ENCODE results near the gene VAC14. TPM values are rescaled to one million over a fixed set of nuclear protein-coding genes. Genes with fewer than 3 reads are reported as not detected.

Gene VAC14
- total RNA-seq, 4 donors from 2014 or later, result 31.1 to 47.0 (median 37.0) TPM

GRCh38 chr16:70698901-70699300, 102.1 kb downstream of the VAC14 start:
- H3K36me3 ChIP-seq, result peaks cover 0 to 6% (median 0%) of the 10 kb centered on the region in 4 donors
- no peak for DNase-seq (ENCODE audit: extremely low spot score)
- peaks cover 90 to 95% (median 95%) of the 10 kb centered on the region in 4 donors for H3K4me1 ChIP-seq
- no peak for TF ChIP-seq POLR2A (IDR thresholded peaks at IDR 0.05; ENCODE audit: low read depth)
- TF ChIP-seq, protein P1, sequence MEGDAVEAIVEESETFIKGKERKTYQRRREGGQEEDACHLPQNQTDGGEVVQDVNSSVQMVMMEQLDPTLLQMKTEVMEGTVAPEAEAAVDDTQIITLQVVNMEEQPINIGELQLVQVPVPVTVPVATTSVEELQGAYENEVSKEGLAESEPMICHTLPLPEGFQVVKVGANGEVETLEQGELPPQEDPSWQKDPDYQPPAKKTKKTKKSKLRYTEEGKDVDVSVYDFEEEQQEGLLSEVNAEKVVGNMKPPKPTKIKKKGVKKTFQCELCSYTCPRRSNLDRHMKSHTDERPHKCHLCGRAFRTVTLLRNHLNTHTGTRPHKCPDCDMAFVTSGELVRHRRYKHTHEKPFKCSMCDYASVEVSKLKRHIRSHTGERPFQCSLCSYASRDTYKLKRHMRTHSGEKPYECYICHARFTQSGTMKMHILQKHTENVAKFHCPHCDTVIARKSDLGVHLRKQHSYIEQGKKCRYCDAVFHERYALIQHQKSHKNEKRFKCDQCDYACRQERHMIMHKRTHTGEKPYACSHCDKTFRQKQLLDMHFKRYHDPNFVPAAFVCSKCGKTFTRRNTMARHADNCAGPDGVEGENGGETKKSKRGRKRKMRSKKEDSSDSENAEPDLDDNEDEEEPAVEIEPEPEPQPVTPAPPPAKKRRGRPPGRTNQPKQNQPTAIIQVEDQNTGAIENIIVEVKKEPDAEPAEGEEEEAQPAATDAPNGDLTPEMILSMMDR (IDR thresholded peaks at IDR 0.05), result no peak
- no peak for TF ChIP-seq POLR2AphosphoS5 (IDR thresholded peaks at IDR 0.05)
- no peak for TF ChIP-seq EP300 (IDR thresholded peaks at IDR 0.05)
- no peaks in the 10 kb centered on the region for H3K27me3 ChIP-seq
- intact Hi-C loops (cut with DNase I), result no loop called here
- WGBS, result 95% methylated on average over 8 of the region's 10 CpGs
- no peak overlapping the region for H3K4me3 ChIP-seq
- no peaks in the 10 kb centered on the region for H3K9me3 ChIP-seq
- peak overlapping the region; percentile 96 to 99 (median 96) for H3K27ac ChIP-seq (replicated peaks in 1 of 4)

- H3K4me1 ChIP-seq, result peaks cover 90 to 95% (median 95%) of the 10 kb centered on the region in 4 donors
- H3K27ac ChIP-seq (replicated peaks in 1 of 4), result peak overlapping the region; percentile 96 to 99 (median 96)
- intact Hi-C loops (cut with DNase I), result no loop called here
- 58% methylated on average over 4 of the region's 14 CpGs for WGBS
- no peaks in the 10 kb centered on the region for H3K9me3 ChIP-seq
- TF ChIP-seq, protein P1 (IDR thresholded peaks at IDR 0.05), result peak in 2 of 3 experiments; percentile 17 to 19
- TF ChIP-seq EP300 (IDR thresholded peaks at IDR 0.05), result no peak
- H3K36me3 ChIP-seq, result peaks cover 0 to 6% (median 0%) of the 10 kb centered on the region in 4 donors
- no peak for DNase-seq (ENCODE audit: extremely low spot score)
- no peaks in the 10 kb centered on the region for H3K27me3 ChIP-seq
- H3K4me3 ChIP-seq, result no peak overlapping the region
These were observed 103.3 kb downstream of the VAC14 start for GRCh38 chr16:70697594-70698170.

DNA sequence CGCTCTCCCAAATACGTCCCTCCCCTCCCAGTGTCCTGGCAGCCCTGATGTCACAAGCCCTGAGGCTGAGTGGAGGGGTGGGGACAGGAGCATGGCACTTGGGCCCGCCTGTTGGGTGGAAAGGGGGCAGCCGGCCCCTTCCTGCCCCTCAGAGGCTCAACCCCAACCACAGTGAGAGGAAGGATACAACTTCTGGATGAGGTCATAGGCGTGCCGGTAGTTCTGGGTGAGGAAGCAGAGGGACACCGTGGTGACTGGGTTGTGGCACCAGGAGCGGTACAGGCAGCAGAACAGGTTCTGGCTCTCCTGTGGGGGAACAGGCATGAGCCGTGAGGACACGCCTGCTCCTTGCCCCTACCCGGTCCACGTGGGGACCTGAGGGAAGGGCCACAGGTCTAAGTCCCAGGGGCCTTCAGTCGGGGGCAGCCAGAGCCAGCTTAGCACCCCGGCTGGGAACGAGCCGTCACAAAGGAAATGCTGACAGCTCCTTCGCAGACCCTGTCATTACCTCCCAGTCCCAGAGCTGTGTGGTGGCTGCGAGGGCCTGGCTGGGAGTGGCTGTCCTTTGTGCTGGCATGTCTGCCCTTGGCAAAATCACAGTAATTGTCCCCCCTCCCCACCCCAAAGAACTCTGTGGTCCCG, 103.9 kb downstream of the VAC14 start:
- H3K4me3 ChIP-seq, result no peak overlapping the region
- H3K9me3 ChIP-seq, result no peaks in the 10 kb centered on the region
- WGBS, result 58% methylated on average over 13 of the region's 19 CpGs
- DNase-seq (ENCODE audit: extremely low spot score), result no peak
- H3K36me3 ChIP-seq, result peaks cover 0 to 6% (median 0%) of the 10 kb centered on the region in 4 donors
- peaks cover 90 to 95% (median 95%) of the 10 kb centered on the region in 4 donors for H3K4me1 ChIP-seq
- peak overlapping the region; percentile 96 to 99 (median 96) for H3K27ac ChIP-seq (replicated peaks in 1 of 4)
- intact Hi-C loops (cut with DNase I), result no loop called here
- no peak for TF ChIP-seq POLR2AphosphoS5 (IDR thresholded peaks at IDR 0.05)
- TF ChIP-seq EP300 (IDR thresholded peaks at IDR 0.05), result no peak
- TF ChIP-seq, protein P1 (IDR thresholded peaks at IDR 0.05), result no peak
- no peak for TF ChIP-seq POLR2A (IDR thresholded peaks at IDR 0.05; ENCODE audit: low read depth)
- H3K27me3 ChIP-seq, result no peaks in the 10 kb centered on the region

- 100% methylated on average over 6 of the region's 8 CpGs for WGBS
- intact Hi-C loops (cut with DNase I), result no loop called here
- Histone ChIP-seq H3K4me1 (peaks cover 90 to 95% (median 95%) of the 10 kb centered on the region in 4 donors), H3K27me3 (no peaks in the 10 kb centered on the region), H3K9me3 (no peaks in the 10 kb centered on the region), H3K36me3 (peaks cover 0 to 6% (median 0%) of the 10 kb centered on the region in 4 donors), H3K27ac (replicated peaks in 1 of 4) (peak overlapping the region; percentile 96 to 99 (median 96)), H3K4me3 (no peak overlapping the region)
- no peak for DNase-seq (ENCODE audit: extremely low spot score)
- TF ChIP-seq EP300 (IDR thresholded peaks at IDR 0.05) (no peak), POLR2A (IDR thresholded peaks at IDR 0.05; ENCODE audit: low read depth) (no peak), POLR2AphosphoS5 (IDR thresholded peaks at IDR 0.05) (no peak)
- TF ChIP-seq, protein P1 (IDR thresholded peaks at IDR 0.05), result no peak
These were observed 104.6 kb downstream of the VAC14 start for GRCh38 chr16:70696355-70696754.

Measured in esophagus muscularis mucosa (tissue), 4 donors.